GM12878 (cell line): ENCODE data around the gene NCBP3. TPM values are rescaled to one million over a fixed set of nuclear protein-coding genes. Genes with fewer than 3 reads are reported as not detected.
"Not testable (repeated sequence)": the region's sequence is repeated elsewhere in the genome, so short reads cannot be mapped to it uniquely, and the experiment has no call there.

Source experiments
- ATAC-seq: fragments of 200-7000 bp; cut with Tn5 transposase; 3 replicates; pipeline ENCODE4 v1.9.1; 2020; ENCODE audit warnings: mild to moderate bottlenecking, moderate library complexity
- BruUV-seq: library from RNA; stranded (reverse); fragments of 400-500 nt; replicated peaks from 2 replicates; lab custom pipeline; 2021; lab: Mats Ljungman, UMichigan
- CTCF ChIA-PET: fragments of 300-600 bp; sonication (Branson Sonifier 250); formaldehyde crosslinking; extraction: SDS; loops from one replicate; lab custom pipeline; 2021; ENCODE audit warnings: inconsistent platforms; lab: Yijun Ruan, JAX
- POLR2A ChIA-PET: fragments of 350-600 bp; formaldehyde crosslinking; extraction: SDS; loops from one replicate; lab custom pipeline; 2021; ENCODE audit warnings: inconsistent platforms; lab: Charles Lee
- RAD21 ChIA-PET: fragments of 300-600 bp; sonication (Branson Sonifier 250); formaldehyde crosslinking; loops from one replicate; lab custom pipeline; 2023; ENCODE audit warnings: antibody characterized with exemption; ENCODE audit not compliant: unreplicated experiment; lab: Charles Lee
- SMC1A ChIA-PET: fragments of 300-600 bp; sonication (Branson Sonifier 250); formaldehyde crosslinking; loops from one replicate; lab custom pipeline; 2023; ENCODE audit not compliant: unreplicated experiment, uncharacterized antibody; lab: Charles Lee
- DNase-seq: peaks from one replicate; pipeline ENCODE4 v3.0.0-alpha.2; 2011; ENCODE audit warnings: low read depth, low spot score
- FAIRE-seq: peaks from 3 replicates; lab custom pipeline; 2011; peaks lifted over from hg19 to GRCh38; lab: Jason Lieb, UNC
- H2AFZ ChIP-seq: 2 replicates; pipeline ENCODE4 v1.6.0; 2011; ENCODE audit warnings: low read depth, low read length, control low read depth; ENCODE audit not compliant: control insufficient read depth
- H3K27ac ChIP-seq: 2 replicates; pipeline ENCODE4 v1.5.1; 2011; ENCODE audit warnings: control low read depth; ENCODE audit not compliant: control insufficient read depth, insufficient read depth
- H3K27me3 ChIP-seq, 2 experiments: replicated peaks in 1 of 2; 2 replicates each; pipeline versions ENCODE4 v1.6.0 to v1.6.1; 2011; ENCODE audit warnings: low read length in 1 of 2; ENCODE audit not compliant: control insufficient read depth in 2 of 2, insufficient read depth in 2 of 2
- H3K36me3 ChIP-seq, 2 experiments: 2 replicates each; pipeline ENCODE4 v1.5.1; 2011; ENCODE audit warnings: low read length in 1 of 2; ENCODE audit not compliant: control insufficient read depth in 2 of 2, insufficient read depth in 2 of 2
- H3K4me1 ChIP-seq: 2 replicates; pipeline ENCODE4 v1.6.1; 2011; ENCODE audit warnings: mild to moderate bottlenecking, low read length, moderate library complexity, mixed read lengths; ENCODE audit not compliant: control insufficient read depth, insufficient read depth
- H3K4me2 ChIP-seq: 2 replicates; pipeline ENCODE4 v1.6.0; 2011; ENCODE audit warnings: control low read depth; ENCODE audit not compliant: control insufficient read depth, insufficient read depth
- H3K4me3 ChIP-seq: fragments of 200-600 bp; sonication (generic); 2 replicates; pipeline ENCODE4 v1.5.1; 2016
- H3K79me2 ChIP-seq: 2 replicates; pipeline ENCODE4 v1.6.0; 2011; ENCODE audit warnings: low read length; ENCODE audit not compliant: control insufficient read depth, insufficient read depth
- H3K9ac ChIP-seq: 2 replicates; pipeline ENCODE4 v1.8.0; 2011; ENCODE audit warnings: low read length, control low read depth, mixed read lengths; ENCODE audit not compliant: control insufficient read depth, insufficient read depth
- H3K9me3 ChIP-seq: replicated peaks from 3 replicates; pipeline ENCODE4 v1.5.1; 2011; ENCODE audit warnings: mild to moderate bottlenecking, low read length; ENCODE audit not compliant: control insufficient read depth, insufficient read depth
- H4K20me1 ChIP-seq: 2 replicates; pipeline ENCODE4 v1.6.0; 2011; ENCODE audit not compliant: control insufficient read depth, insufficient read depth
- ASH2L ChIP-seq: fragments of 300-600, 200-600 bp; sonication (generic); IDR thresholded peaks from 2 replicates; pipeline ENCODE4 v1.6.1; 2017; ENCODE audit warnings: low read depth, mild to moderate bottlenecking, borderline replicate concordance
- ETV6 ChIP-seq, 2 experiments: fragments of 450-650 bp in 1 of 2; IDR thresholded peaks in 1 of 2; conservative IDR thresholded peaks in 1 of 2; 2 replicates each; pipeline ENCODE4 v1.6.1; 2014; ENCODE audit warnings: antibody characterized with exemption in 1 of 2, borderline replicate concordance in 1 of 2, low read depth in 1 of 2, mild to moderate bottlenecking in 1 of 2, moderate library complexity in 1 of 2
- JUNB ChIP-seq: IDR thresholded peaks from 2 replicates; pipeline ENCODE4 v1.6.1; 2016; ENCODE audit warnings: antibody characterized with exemption, mild to moderate bottlenecking
- PAX8 ChIP-seq: fragments of 450-650 bp; IDR thresholded peaks from 2 replicates; pipeline ENCODE4 v1.6.1; 2017; ENCODE audit warnings: mild to moderate bottlenecking, moderate library complexity
- ZNF592 ChIP-seq: fragments of 450-650 bp; IDR thresholded peaks from 2 replicates; pipeline ENCODE4 v1.6.1; 2017; ENCODE audit warnings: mild to moderate bottlenecking, moderate library complexity
- WGBS: methylation state at CpG from one replicate; pipeline ENCODE4 v1.1.6; 2016; ENCODE audit warnings: low lambda C conversion rate; ENCODE audit not compliant: insufficient replicate concordance, insufficient coverage; ENCODE audit errors: missing lambda C conversion rate; 5-methylcytosine and 5-hydroxymethylcytosine counted together
- in situ Hi-C: fragments of 300-500 bp; cut with MboI; formaldehyde crosslinking; loops from 9 replicates; pipeline ENCODE4 v1.14.3; 2018; ENCODE audit warnings: mixed read lengths
- intact Hi-C: fragments of 100-400 bp; cut with micrococcal nuclease; formaldehyde crosslinking; loops from one replicate; pipeline ENCODE4 v1.14.2; 2022; ENCODE audit not compliant: unreplicated experiment
- polyA plus RNA-seq, 11 experiments: library from polyadenylated mRNA; depleted of rRNA in 4 of 11; unstranded in 6 of 11; stranded (reverse) in 5 of 11; fragments of >200 nt; fragmentation: Nextera tagmentation in 4 of 11; fragmentation: Illumina TruSeq in 1 of 11; extraction: Ambion mirVana in 4 of 11; extraction: Trizol in 1 of 11; gene quantifications; 1 replicate in 1 of 11; 2 replicates in 10 of 11; pipeline versions ENCODE4 v1.2.1 to v1.2.3, GENCODE V29; 2011 to 2016; ENCODE audit warnings: inconsistent platforms in 2 of 11, missing spikeins in 2 of 11, low read depth in 1 of 11
- total RNA-seq, 4 experiments: library from RNA; depleted of rRNA in 3 of 4; stranded (reverse); fragments of >200 nt in 3 of 4; fragmentation: Illumina TruSeq in 1 of 4; extraction: Trizol in 1 of 4; gene quantifications; 2 replicates each; pipeline versions ENCODE4 v1.2.1 to v1.2.3, GENCODE V29; 2013 to 2021

NCBP3 gene
- total and polyA plus RNA-seq, 10 of the 15 experiments (the other 5 are each of a cell fraction or from before 2014, with no cell fraction given), result 5.2 to 32.0 (median 23.2) TPM

DNA sequence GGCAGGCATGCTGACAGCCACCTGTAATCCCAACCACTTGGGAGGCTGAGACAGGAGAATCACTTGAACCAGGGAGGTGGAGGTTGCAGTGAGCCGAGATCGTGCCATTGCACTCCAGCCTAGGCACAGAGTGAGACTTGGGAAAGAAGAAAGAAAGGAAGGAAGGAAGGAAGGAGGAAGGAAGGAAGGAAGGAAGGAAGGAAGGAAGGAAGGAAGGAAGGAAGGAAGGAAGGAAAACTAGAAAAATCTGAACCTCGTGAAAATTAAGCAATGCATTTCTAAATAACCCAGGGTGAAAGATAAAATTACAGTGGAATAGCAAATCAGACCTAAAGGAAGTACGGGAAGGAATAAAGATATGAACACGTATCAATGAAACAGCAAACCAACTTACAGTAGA, 60.7 kb downstream of the NCBP3 start:
- POLR2A ChIA-PET, DNase-seq, in situ Hi-C loops, H3K4me1 ChIP-seq, H3K9me3 ChIP-seq, CTCF ChIA-PET, H3K27ac ChIP-seq, ATAC-seq, H3K9ac ChIP-seq, H4K20me1 ChIP-seq, BruUV-seq, H2AFZ ChIP-seq, H3K27me3 ChIP-seq, H3K79me2 ChIP-seq, H3K36me3 ChIP-seq, intact Hi-C loops, H3K4me3 ChIP-seq, FAIRE-seq, RAD21 ChIA-PET, H3K4me2 ChIP-seq: not testable (repeated sequence)
- TF ChIP-seq ETV6 (conservative IDR thresholded peaks at IDR 0.05 in 1 of 2, IDR thresholded peaks at IDR 0.05 in 1 of 2; ENCODE audit: borderline replicate concordance in 1 of 2, low read depth in 1 of 2), result peak in 1 of 2 experiments; percentile 44; a peak in 1 of 4 replicates
- 64% methylated on average over 5 of the region's 5 CpGs for WGBS
- SMC1A ChIA-PET, result interaction anchor here (1.0 kb wide), 1 partner anchor 22 kb away, joined by 3 read pairs; no protein-coding TSS in a partner anchor

- no peak overlapping the region for H3K4me3 ChIP-seq
- H3K9ac ChIP-seq, result no peak overlapping the region
- intact Hi-C loops, result no loop called here
- POLR2A ChIA-PET, result no interaction called here
- TF ChIP-seq ZNF592 (no peak), ASH2L (no peak), PAX8 (no peak), JUNB (no peak)
- TF ChIP-seq, all 136 proteins: peak for 0
- CTCF ChIA-PET, result no interaction called here
- Histone ChIP-seq H3K4me2 (no peak overlapping the region), H3K36me3 (no peaks in the 10 kb centered on the region), H3K79me2 (no peaks in the 10 kb centered on the region), H3K27me3 (no peaks in the 10 kb centered on the region), H3K9me3 (no peaks in the 10 kb centered on the region), H4K20me1 (no peaks in the 10 kb centered on the region), H3K27ac (no peak overlapping the region), H2AFZ (no peak overlapping the region), H3K4me1 (no peaks in the 10 kb centered on the region)
- in situ Hi-C loops, result no loop called here
- no peak for ATAC-seq
- 59% methylated on average over 8 of the region's 8 CpGs for WGBS
- no peak for DNase-seq
- RAD21 ChIA-PET, result interaction anchor here (0.7 to 1.2 kb wide), 2 partner anchors 38 to 51 kb away, joined by 3 read pairs; no protein-coding TSS in a partner anchor
- BruUV-seq, result no TSS peak
- FAIRE-seq, result no peak
- SMC1A ChIA-PET, result no interaction called here
Measured at GRCh38 chr17:3782751-3783150, 63.3 kb downstream of the NCBP3 start.
